Activated CD4-positive, alpha-beta T cell treated with anti-CD3 and anti-CD28 coated beads, Interleukin-2, amount 10 ng/mL, durations not matched to agents 24 days and 14 days (primary cell): ENCODE measurements around the gene ARID5B. TPM values are rescaled to one million over a fixed set of nuclear protein-coding genes. Genes with fewer than 3 reads are reported as not detected.

ENCODE experiments used
- DNase-seq: peaks from one replicate; pipeline ENCODE4 v3.0.0; 2022
- H3K27ac Mint-ChIP-seq: one replicate; pipeline ENCODE4 v1.8.0; 2022; ENCODE audit warnings: mild to moderate bottlenecking, mixed read lengths
- H3K27me3 Mint-ChIP-seq: one replicate; pipeline ENCODE4 v1.8.0; 2022; ENCODE audit warnings: mixed read lengths
- H3K36me3 Mint-ChIP-seq: one replicate; pipeline ENCODE4 v1.8.0; 2022; ENCODE audit warnings: low read depth, mild to moderate bottlenecking, mixed read lengths
- H3K4me1 Mint-ChIP-seq: one replicate; pipeline ENCODE4 v1.8.0; 2021; ENCODE audit warnings: mixed read lengths
- H3K4me3 Mint-ChIP-seq: one replicate; pipeline ENCODE4 v1.8.0; 2022; ENCODE audit warnings: mild to moderate bottlenecking, moderate library complexity, mixed read lengths
- H3K9me3 Mint-ChIP-seq: one replicate; pipeline ENCODE4 v1.8.0; 2021; ENCODE audit warnings: mixed read lengths
- intact Hi-C: fragments of 100-400 bp; cut with micrococcal nuclease; formaldehyde crosslinking; loops from one replicate; pipeline ENCODE4 v1.15.1; 2023
- total RNA-seq: library from RNA; stranded (reverse); gene quantifications from 2 replicates; pipeline ENCODE4 v1.2.3, GENCODE V29; 2022

Gene ARID5B
- total RNA-seq, 1 donor from 2014 or later: 58.2 TPM

DNA sequence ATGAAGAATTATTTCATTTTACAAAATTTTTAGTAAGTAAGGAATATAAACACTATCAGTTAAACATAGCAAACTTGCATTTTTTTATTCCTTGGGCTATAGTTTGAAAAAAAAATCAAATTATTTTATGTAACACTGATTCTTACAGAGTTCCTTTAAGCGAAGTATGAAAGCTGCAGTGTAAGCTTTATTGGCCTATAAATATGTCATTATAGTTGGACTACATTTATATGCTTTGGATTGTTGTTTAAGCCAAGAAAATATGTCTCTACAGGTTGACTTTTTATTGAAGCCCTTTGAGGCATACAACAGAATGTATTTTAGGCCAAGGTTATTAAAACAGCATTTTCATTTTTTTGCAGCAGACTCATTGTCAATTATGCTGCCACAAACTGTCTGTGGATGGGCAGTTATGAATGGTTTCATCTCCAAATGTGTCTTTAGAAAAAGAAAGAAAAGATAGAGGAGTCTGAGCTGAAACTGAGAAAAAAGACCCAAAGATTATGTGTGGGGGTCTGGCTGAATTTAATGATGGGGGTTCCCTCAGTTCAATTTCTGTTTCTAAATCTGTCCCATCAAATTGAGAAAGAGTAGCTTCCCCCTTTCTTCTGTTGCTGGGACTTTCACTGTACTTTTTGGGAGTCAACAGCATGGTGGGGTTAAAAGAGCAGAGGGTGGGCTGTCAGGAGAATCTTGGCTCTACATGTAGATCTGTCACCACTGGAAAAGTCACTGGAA, 43.1 kb downstream of the ARID5B start:
- Mint-ChIP-seq H3K4me3 (peak overlapping the region; percentile 57), H3K27ac (peak overlapping the region; percentile 92), H3K4me1 (peaks cover 41% of the 10 kb centered on the region), H3K36me3 (peaks cover 66% of the 10 kb centered on the region), H3K27me3 (no peaks in the 10 kb centered on the region), H3K9me3 (peaks cover 3% of the 10 kb centered on the region)
- intact Hi-C loops: loop anchor here (1.0 to 10.0 kb wide), 4 partner anchors 15 to 873 kb away; partner anchors contain the start of gene EGR2
- no peak for DNase-seq

DNA sequence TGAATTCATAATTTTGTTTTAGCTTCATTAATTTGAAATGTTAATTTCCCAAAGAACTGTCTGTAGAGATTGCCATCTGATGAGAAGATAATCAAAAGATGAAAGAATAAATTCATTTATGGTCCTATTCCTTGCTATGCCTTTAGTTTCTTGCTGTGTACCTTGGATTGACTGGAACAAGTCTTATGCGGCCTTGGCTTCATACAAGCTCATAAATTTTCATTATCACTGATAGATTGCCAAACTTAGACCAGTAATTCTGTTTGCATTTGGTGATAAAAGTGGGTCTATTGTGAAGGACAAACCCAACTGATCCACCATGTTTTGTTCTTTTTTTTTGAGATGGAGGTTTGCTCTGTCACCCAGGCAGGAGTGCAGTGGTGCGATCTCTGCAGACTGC, 48.2 kb downstream of the ARID5B start:
- Mint-ChIP-seq H3K4me1 (peaks cover 26% of the 10 kb centered on the region), H3K4me3 (no peak overlapping the region), H3K9me3 (no peaks in the 10 kb centered on the region), H3K36me3 (peaks cover 72% of the 10 kb centered on the region), H3K27ac (no peak overlapping the region), H3K27me3 (no peaks in the 10 kb centered on the region)
- no peak for DNase-seq
- intact Hi-C loops: loop anchor here (10.0 kb wide), 1 partner anchor 685 kb away; no protein-coding TSS in a partner anchor

DNA sequence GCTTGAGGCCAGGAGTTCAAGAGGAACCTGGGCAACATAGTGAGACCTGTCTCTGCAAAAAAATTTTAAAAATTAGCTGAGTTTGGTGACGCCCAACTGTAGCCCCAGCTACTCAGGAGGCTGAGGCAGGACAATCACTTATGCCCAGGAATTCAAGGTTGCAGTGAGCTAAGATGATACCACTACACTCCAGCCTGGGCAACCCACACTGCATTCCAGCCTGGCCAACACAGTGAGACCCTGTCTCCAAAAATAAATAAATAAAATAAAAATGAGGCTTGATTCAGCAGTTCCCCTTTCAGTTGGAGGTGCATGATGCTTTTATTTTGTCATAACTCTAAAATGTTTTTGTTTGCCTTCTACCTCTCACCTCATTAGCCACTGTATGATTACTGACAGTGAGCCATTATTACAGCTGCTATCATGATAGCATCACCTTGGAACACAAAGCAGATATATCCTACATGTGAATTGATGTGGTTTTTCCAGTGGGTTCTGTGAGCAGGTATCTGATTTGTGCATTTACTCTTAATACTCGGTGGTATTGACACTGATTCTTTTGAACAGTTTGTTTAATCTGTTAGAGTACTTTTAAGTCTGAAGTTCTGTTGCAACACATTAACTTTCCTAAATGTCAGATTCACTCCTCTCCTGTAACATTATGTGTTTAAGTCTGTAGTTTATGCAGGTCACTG, 49.1 kb downstream of the ARID5B start:
- Mint-ChIP-seq H3K27me3 (no peaks in the 10 kb centered on the region), H3K36me3 (peaks cover 74% of the 10 kb centered on the region), H3K9me3 (no peaks in the 10 kb centered on the region), H3K4me1 (peaks cover 30% of the 10 kb centered on the region), H3K4me3 (no peak overlapping the region), H3K27ac (no peak overlapping the region)
- intact Hi-C loops: no loop called here
- no peak for DNase-seq

DNA sequence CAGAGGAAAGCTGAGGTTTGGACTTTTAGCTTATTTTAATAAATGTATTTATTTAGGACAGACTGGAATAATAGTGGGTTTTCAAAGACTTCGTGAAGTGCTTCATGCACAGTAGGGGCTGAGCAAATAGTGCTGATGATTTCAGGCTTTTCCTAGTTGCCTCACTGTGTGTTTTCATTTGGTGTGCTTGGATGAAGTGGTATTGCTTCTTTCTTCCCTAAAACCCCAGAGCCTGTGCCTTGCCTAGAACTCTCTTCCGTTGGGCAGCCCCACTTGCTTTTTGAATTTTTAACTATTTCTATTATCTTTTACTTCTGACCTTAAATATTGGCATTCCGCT, 49.6 kb downstream of the ARID5B start:
- Mint-ChIP-seq H3K9me3 (no peaks in the 10 kb centered on the region), H3K27me3 (no peaks in the 10 kb centered on the region), H3K4me1 (peaks cover 31% of the 10 kb centered on the region), H3K36me3 (peaks cover 75% of the 10 kb centered on the region), H3K4me3 (no peak overlapping the region), H3K27ac (no peak overlapping the region)
- intact Hi-C loops: no loop called here
- no peak for DNase-seq

DNA sequence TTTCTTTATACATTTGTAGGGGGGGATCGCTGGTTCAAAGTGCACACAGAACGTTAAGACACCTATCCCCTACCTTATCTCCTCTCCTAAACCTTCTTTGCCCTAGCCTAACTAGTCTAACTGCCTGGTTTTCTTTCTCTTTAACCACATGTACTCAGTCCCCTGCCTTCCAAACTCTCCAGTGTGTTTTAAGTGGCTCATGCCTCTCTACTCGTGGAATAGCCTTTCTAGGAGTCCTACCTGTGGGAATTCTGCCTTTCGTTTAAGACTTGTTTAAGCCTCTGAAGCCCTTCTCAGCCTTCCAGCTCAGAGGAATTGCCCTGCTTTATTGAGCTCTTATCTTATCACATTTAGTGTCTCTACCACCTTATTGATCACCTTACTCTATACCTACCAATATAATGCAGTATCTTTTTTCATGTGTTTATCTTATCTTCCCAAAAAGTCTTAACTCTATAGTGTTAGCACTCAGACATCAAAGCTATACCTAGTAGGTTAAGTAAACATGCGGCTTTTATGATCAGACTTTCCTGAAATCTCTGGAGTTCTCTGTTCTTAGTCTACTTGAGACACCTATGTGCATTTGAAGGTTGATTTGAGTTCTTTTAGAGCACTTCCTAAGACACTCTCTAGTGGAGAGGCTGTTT, 50.7 kb downstream of the ARID5B start:
- Mint-ChIP-seq H3K27me3 (no peaks in the 10 kb centered on the region), H3K4me3 (no peak overlapping the region), H3K4me1 (peaks cover 38% of the 10 kb centered on the region), H3K27ac (peak overlapping the region; percentile 17), H3K36me3 (peaks cover 74% of the 10 kb centered on the region), H3K9me3 (no peaks in the 10 kb centered on the region)
- no peak for DNase-seq
- intact Hi-C loops: no loop called here

DNA sequence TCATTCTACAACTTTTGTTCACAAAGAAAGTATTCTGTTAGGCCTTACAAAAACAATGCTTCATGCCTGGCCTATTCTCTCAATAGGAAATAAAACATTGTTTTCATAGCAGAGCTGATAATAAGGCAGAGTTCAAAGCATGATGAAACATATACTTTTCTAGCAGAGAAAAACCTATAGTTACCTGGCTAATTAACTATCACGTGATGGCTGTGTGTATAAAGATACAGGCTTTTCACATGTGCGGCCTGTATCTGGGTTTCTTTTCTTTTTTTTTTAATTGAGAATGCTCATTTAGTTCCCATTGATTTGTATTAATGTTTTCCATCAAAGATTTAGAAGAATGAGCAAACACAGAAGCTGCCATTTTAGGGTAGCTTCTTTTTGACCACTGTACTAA, 51.7 kb downstream of the ARID5B start:
- no peak overlapping the region for H3K4me3 Mint-ChIP-seq
- H3K4me1 Mint-ChIP-seq: peaks cover 45% of the 10 kb centered on the region
- DNase-seq: no peak
- H3K36me3 Mint-ChIP-seq: peaks cover 70% of the 10 kb centered on the region
- no peak overlapping the region for H3K27ac Mint-ChIP-seq
- peaks cover 4% of the 10 kb centered on the region for H3K9me3 Mint-ChIP-seq
- intact Hi-C loops: no loop called here
- no peaks in the 10 kb centered on the region for H3K27me3 Mint-ChIP-seq

DNA sequence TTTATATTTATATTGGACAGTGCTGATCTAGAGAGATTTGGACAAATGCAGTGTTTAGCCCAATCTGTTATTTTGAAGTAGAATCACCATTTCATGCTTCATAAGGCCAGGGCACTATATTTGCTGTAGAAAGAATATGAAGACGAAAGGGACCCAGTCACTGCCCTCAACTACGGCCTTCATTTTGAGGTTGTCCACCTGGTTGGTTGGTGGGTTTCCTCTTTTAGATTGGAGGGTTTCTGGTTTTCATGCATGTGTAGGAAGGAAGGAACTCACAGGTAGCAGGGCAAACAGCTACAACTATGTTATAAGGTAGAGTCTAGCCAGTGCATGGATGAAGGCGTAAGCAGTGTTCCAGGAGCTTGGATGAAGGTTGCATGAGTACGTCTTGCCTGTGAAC, 56.3 kb downstream of the ARID5B start:
- peaks cover 64% of the 10 kb centered on the region for H3K36me3 Mint-ChIP-seq
- intact Hi-C loops: no loop called here
- H3K9me3 Mint-ChIP-seq: peaks cover 9% of the 10 kb centered on the region
- H3K4me1 Mint-ChIP-seq: peaks cover 66% of the 10 kb centered on the region
- H3K27me3 Mint-ChIP-seq: no peaks in the 10 kb centered on the region
- H3K27ac Mint-ChIP-seq: no peak overlapping the region
- no peak overlapping the region for H3K4me3 Mint-ChIP-seq
- DNase-seq: no peak

DNA sequence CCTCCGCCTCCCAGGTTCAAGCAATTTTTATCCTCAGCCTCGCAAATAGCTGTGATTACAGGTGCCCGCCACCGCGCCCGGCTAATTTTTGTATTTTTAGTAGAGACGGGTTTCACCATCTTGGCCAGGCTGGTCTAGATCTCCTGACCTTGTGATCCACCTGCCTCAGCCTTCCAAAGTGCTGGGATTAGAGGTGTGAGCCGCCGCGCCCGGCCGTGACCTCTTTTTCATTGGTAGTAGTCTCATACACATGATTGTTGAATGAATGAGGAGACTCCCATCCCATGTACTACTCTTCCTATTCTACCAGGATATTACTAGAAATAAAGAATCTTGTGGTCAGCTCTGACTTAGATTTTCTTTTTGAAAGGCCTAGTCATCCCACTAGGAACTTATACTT, 56.8 kb downstream of the ARID5B start:
- H3K36me3 Mint-ChIP-seq: peaks cover 65% of the 10 kb centered on the region
- peaks cover 68% of the 10 kb centered on the region for H3K4me1 Mint-ChIP-seq
- H3K4me3 Mint-ChIP-seq: no peak overlapping the region
- H3K27me3 Mint-ChIP-seq: no peaks in the 10 kb centered on the region
- no peak overlapping the region for H3K27ac Mint-ChIP-seq
- DNase-seq: no peak
- intact Hi-C loops: no loop called here
- peaks cover 9% of the 10 kb centered on the region for H3K9me3 Mint-ChIP-seq

DNA sequence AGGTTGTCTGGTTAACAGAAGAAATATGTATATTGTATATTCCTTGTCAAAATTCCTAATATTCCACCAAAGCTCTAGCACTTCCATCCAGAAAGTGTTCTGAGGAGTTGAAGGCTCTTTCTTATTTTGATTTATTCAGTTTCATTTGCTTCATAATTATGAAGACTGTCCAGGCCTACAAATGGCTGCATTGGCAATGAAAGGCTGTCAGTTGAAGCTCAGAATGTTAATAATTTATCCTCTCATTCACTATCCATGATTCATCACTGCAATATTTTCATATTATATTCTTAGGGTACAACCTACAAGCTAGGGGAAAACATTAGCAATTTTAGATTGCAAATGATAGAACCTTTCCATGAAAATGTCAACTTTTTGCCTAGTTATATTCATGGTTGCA, 57.3 kb downstream of the ARID5B start:
- no peak overlapping the region for H3K4me3 Mint-ChIP-seq
- H3K9me3 Mint-ChIP-seq: peaks cover 9% of the 10 kb centered on the region
- peaks cover 71% of the 10 kb centered on the region for H3K4me1 Mint-ChIP-seq
- H3K27me3 Mint-ChIP-seq: no peaks in the 10 kb centered on the region
- H3K36me3 Mint-ChIP-seq: peaks cover 67% of the 10 kb centered on the region
- intact Hi-C loops: loop anchor here (1.0 kb wide), 1 partner anchor 15 kb away; no protein-coding TSS in a partner anchor
- peak overlapping the region; percentile 45 for H3K27ac Mint-ChIP-seq
- DNase-seq: no peak

DNA sequence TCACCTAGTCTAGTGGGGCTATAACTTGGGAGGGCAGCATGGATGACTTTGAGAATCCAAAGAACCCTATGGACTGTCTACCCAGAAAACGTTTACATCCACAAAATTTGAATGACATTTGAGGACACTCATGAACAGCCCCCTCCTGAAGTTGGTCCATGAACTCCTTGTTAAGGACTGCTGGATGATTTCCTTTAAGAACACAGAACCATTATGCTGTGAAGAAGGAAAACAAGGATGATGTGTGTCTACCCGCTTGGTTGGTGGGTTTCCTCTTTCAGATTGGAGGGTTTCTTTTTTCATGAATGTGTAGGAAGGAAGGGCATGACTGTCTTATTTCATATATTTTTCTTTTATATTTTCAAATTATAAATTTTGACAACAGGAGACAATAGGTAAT, 58.3 kb downstream of the ARID5B start:
- intact Hi-C loops: loop anchor here (1.0 kb wide), 1 partner anchor 16 kb away; no protein-coding TSS in a partner anchor
- Mint-ChIP-seq H3K4me1 (peaks cover 75% of the 10 kb centered on the region), H3K9me3 (peaks cover 9% of the 10 kb centered on the region), H3K27ac (peak overlapping the region; percentile 51), H3K36me3 (peaks cover 68% of the 10 kb centered on the region), H3K27me3 (no peaks in the 10 kb centered on the region), H3K4me3 (no peak overlapping the region)
- no peak for DNase-seq

DNA sequence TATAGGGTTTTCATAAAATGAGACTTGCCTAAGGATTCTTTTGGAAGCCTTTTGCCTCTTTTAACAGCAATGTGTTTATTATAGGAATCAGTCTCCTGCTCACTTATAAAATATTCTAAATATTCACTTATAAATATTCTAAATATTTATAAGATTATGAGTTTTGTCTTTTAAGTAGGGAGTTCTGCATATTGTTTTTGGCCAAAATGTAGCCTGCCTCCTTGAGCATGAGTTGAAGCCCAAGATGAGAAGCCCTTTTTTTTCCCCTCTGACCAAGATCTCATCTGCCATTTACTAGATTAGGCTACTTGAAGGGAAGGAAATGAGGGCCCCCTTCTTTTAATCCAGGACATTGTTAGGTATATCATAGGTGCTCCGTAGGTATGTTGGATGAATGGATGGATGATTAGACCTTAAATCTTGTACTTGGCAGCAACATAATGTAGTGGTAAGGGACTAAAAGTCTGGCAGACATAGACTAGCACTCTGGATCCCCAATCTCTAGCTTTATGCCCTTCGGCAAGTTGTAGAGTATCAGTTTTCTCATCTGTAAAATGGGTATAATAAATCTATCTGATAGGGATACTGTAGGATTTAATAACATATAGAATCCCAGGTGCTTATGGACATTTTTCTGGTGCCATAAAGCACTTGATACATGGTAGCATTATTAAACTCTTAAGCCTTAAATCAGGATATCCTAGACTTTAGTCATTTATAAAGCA, 59.1 kb downstream of the ARID5B start:
- Mint-ChIP-seq H3K4me3 (no peak overlapping the region), H3K27me3 (no peaks in the 10 kb centered on the region)
- intact Hi-C loops: no loop called here

DNA sequence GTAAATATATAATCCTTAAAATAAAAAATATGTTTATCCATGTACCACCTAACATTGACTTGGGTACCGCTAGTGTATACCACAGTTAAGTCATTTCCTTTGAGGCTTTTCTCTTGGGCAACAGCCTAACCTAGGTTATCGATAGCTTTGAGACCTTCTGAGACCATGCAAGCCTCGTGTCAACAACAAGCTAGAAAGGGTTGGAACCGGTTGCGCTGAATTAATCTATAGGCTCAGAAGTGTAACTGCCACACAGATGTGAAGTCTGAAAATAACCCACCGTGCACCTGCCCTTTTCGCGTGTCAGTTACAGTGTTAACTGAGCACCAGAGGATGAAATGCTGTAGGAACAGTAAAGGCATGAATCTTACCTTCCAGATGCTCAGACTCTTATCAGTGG, 59.8 kb downstream of the ARID5B start:
- Mint-ChIP-seq H3K27ac (peak overlapping the region; percentile 86), H3K4me1 (peaks cover 72% of the 10 kb centered on the region), H3K27me3 (no peaks in the 10 kb centered on the region), H3K36me3 (peaks cover 61% of the 10 kb centered on the region), H3K4me3 (peak overlapping the region; percentile 49), H3K9me3 (peaks cover 9% of the 10 kb centered on the region)
- DNase-seq: peak; percentile 83
- intact Hi-C loops: no loop called here

More for the DNA sequence above, 59.1 kb downstream of the ARID5B start:
- DNase-seq: no peak
- Mint-ChIP-seq H3K4me1 (peaks cover 69% of the 10 kb centered on the region), H3K36me3 (peaks cover 60% of the 10 kb centered on the region), H3K27ac (peak overlapping the region; percentile 73), H3K9me3 (peaks cover 9% of the 10 kb centered on the region)

DNA sequence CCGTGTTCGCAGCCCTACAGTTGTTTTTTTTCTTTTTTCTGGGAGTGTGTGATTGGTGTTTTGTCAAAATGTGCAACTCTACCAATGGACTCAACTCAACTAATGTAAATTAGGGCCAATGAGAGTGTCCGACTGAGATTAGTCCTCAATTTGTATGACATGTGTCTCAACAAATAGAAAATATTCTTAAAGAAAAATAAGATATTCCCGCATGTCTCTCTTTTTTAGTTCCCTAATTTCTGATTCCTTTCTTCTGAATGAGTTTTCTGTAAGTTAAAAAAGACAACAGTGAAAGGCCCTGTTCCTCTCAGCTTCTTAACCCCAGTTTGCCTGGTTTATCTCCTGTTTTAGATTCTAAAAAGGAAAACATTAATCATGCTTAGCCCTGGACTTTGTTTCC, 61.5 kb downstream of the ARID5B start:
- Mint-ChIP-seq H3K36me3 (peaks cover 69% of the 10 kb centered on the region), H3K9me3 (peaks cover 5% of the 10 kb centered on the region), H3K27ac (peak overlapping the region; percentile 81), H3K4me3 (no peak overlapping the region), H3K4me1 (peaks cover 76% of the 10 kb centered on the region), H3K27me3 (no peaks in the 10 kb centered on the region)
- no peak for DNase-seq
- intact Hi-C loops: no loop called here
